ENCODE results near the gene TOPBP1. TPM values are rescaled to one million over a fixed set of nuclear protein-coding genes. Genes with fewer than 3 reads are reported as not detected.
A peak's percentile ranks its signal among the peaks of the same experiment; 100 is the strongest.

Gene TOPBP1
- polyA plus RNA-seq, 5 donors = 29.7 to 51.5 (median 49.2) TPM

GRCh38 chr3:133610031-133610430 lies 51.7 kb downstream of the TOPBP1 start:
- DNase-seq = no peak

- DNase-seq = no peak
Observed at GRCh38 chr3:133608388-133608787, 53.4 kb downstream of the TOPBP1 start.

DNA sequence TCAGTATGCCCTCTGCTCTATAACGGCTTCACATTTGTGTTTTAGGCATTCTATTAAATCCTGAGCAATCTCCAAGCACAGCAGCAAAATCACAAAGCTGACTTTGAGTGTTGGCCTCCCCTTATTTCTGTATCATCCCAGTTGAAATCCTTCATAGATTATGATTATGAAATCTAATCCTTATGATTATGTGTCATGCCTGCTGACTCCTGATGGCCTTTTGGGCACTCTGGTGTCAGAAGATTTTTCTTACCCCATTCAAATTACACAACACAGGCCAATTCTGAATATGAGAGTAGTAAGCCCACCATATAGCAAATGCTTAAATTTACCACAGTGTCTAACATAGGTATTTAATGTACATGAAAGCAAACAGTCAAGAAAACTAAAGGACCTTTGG lies 53.9 kb downstream of the TOPBP1 start:
- no peak for DNase-seq

DNA sequence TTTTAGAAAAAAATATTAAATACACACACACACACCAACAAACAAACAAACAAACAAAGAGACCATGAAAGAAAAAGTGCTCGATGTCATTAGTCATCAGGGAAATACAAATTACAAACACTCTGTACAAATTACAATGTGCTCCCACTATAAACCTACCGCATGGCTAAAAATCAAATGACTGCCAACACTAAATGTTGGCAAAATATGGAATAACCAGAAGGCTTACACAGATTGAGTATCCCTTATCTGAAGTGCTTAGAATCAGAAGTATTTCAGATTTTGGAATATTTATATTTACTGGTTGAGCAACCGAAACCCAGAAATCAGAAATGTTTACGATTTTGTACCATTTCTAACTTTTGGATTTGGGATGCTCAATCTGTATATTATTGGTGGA lies 54.8 kb downstream of the TOPBP1 start:
- no peak for DNase-seq

- no peak for DNase-seq
Observed at GRCh38 chr3:133606342-133606741, 55.4 kb downstream of the TOPBP1 start.

GRCh38 chr3:133600572-133601081 lies 61.1 kb downstream of the TOPBP1 start:
- no peak for DNase-seq

- DNase-seq = no peak
Observed at GRCh38 chr3:133599280-133599679, 62.5 kb downstream of the TOPBP1 start.

GRCh38 chr3:133598405-133598804 lies 63.3 kb downstream of the TOPBP1 start:
- DNase-seq = no peak

GRCh38 chr3:133595341-133595740 lies 66.4 kb downstream of the TOPBP1 start:
- DNase-seq = no peak

GRCh38 chr3:133593243-133593642 lies 68.5 kb downstream of the TOPBP1 start:
- DNase-seq = no peak

DNA sequence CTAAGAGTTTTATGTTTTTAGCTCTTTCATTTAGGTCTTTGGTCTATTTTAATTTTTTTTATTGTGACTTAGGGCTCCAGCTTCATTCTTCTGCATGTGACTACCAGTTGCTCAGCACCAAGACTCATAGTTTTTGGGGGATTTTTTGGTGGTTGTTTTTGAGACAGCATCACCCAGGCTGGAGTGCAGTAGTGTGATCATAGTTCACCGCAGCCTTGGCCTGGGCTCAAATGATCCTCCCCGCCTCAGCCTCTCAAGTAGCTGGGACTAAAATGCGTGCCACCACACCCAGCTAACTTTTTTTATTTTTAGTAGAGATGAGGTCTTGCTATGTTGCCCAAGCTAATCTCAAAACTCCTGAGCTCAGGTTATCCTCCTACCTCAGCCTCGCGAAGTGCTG lies 68.9 kb downstream of the TOPBP1 start:
- DNase-seq = no peak

DNA sequence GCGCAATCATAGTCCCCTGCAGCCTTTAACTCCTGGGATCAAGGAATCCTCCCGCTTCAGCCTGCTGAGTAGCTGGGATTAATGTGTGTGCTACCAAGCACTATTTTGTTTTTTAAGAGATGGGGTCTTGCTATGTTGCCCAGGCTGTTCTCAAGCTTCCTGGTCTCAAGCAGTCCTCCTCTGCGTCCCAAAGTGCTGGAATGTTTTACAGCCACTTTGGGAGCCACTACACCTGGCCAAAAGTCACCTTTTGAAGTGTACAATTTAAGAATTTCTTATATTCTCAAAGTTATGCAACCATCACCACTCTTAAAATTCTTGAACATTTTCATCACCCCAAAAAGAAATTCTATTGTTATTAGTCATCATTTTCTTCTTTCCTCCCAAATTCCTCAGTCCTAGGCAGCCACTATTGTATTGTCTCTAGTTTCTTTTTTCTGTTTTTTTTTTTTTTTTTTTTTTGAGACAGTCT lies 70.4 kb downstream of the TOPBP1 start:
- DNase-seq = no peak

DNA sequence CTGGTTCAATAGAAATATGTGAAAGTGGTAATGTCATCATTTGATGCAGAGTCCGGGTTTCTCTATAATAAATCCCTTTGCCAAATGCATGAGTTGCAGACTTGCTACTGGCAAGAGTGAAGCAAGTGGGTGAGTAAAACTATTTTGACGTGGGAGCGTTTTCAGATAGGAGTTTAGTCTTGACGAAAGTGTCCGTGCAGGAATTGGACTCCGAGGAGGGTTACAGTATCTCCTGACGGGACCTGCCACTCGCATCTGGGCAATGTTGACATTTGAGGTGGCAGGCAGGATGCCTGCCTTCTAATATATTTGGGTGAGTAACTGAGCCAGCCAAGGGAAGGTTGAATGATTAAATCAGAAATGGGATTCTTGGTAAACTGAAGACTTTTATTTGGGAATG lies 72.2 kb downstream of the TOPBP1 start:
- DNase-seq = no peak

- no peak for DNase-seq
Observed at GRCh38 chr3:133588784-133589465, 72.8 kb downstream of the TOPBP1 start.

DNA sequence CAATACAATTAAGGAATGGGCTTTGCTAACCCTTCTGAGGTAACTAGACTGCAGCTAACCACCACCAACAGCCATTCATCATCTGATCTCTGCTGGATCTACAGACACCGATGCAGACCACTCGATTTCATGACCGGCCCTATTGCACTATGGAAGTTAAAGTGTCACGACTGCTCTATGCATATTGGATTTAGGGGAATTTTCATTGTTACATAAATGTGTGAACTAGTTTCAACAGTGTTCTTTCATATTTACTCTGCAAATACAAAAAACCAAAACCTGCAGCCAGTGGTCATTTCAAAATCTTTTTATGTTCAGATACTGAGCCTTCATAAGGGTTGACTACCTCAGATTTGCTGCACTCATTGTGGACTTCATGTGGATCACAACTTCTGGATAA lies 73.7 kb downstream of the TOPBP1 start:
- DNase-seq = no peak

DNA sequence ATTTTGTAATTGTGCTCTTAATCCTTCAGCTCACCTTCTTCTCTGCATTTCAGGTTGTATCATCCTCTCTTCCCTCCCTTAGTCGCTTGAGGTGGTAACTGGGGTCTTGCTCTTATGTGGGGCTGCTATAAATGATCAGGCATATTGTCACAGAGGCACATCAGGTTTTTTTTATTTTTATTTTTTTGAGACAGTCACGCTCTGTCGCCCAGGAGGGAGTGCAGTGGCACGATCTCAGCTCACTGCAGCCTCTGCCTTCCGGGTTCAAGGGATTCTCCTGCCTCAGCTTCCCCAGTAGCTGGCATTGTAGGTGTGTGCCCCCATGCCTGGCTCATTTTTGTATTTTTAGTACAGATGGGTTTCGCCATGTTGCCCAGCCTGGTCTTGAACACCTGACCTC lies 78.3 kb downstream of the TOPBP1 start:
- DNase-seq = no peak

DNA sequence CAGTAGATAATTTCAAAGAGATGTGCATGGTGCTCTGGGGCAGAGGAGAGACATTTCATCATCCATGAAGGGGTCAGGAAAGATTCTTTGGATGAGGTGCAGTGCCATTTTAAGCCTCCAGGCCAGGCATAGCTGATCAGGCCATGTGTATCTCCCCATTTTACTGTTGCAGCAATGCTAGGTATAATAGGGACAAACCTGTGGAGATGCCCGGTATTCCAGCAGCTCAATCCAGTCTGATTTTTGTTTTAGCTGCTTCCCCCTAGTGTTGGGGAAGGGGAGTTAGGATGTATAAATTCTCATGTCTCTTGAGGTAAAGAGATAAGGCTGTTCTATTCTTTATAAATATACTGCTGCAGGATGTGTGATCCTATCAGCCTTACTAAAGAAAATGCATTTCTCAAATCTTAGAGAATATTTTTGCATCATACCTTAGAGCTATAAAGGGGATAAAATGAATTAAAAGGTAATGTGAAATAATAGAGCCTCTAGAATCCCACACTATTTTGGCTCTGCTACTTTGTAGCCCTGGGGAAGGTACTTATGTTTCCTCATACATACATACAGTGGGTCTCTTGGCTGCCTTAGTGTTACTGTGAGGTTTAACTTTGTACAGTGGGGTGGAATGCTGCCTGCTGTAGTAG lies 83.1 kb downstream of the TOPBP1 start:
- DNase-seq = peak in 1 of 2 donors; percentile 14

DNA sequence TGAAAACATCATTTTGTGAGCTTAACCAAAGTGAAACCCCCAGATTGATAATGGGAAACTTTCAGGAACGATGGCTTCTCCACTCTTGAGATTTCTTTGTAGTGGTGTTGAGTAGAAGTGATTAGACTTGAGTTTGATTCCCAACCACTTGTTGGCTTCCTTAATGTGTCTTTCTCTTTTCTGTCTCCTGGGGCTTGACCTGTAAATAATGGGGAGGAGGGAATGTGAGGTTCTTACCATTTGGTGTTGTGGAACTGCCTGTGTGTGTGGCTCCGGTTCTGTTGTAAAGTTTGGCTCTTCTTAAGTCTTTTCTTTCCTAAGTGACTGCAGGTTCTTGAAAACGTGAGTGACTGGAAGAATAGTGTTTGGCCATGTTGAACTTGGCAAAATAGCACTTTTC lies 85.6 kb downstream of the TOPBP1 start:
- no peak for DNase-seq

GRCh38 chr3:133575086-133575485 lies 86.7 kb downstream of the TOPBP1 start:
- DNase-seq = no peak

- DNase-seq = peak; percentile 70 to 72
Observed at GRCh38 chr3:133574260-133574881, 87.4 kb downstream of the TOPBP1 start.

GRCh38 chr3:133573629-133574194 lies 88.0 kb downstream of the TOPBP1 start, which contains the start of gene CDV3:
TSS of gene CDV3 (plus strand) at chr3:133573686. CDS start at chr3:133574045, 359 bp downstream.
- DNase-seq = no peak

DNA sequence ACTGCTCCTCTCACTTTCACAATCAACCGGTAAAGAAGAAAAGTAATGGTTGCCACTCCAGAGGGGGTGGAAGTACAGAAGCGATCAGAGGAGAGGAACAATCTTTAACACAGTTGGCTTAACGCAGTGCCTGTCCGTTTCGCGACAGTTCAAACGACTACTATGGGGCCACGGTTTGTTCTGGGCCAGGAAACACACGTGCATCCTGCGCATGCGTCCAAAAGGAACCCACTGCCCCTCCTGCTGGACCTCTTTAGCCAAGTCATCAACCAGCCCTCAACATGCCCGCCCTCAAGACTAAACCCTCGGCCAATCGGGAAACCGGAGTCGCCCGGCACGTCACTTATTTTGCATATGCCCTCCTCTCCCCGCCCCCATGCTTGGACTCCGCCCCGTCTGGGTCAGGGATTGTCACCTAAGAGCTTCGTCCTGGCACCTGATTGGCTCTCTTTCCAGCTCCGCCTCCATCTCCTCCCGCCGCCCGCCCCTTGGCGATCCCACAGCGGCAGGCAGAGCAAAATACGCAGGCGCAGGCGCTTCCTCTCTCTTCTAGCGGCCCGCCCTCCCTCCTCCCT lies 88.6 kb downstream of the TOPBP1 start:
- DNase-seq = peak; percentile 100
